ENCODE measurements around the gene PROM1.

PROM1 gene

DNA sequence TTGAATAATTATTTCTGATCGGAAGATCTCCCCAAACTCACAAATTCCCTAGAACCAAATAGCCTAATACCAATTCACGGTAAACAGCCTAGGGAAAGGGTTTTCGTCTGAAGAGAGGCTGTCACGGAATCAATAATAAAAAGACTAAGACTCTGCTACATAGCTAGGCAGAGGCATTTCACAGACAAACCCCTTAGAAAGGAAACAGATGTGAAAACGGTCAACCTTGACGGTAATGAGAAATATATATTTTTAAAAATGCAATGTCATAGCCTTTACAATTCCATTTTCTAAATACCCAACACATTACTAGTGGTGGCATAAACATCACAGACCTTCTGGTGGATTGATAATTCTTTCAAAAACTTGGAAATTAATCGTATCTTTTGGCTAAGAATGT is 28.4 kb downstream of the PROM1 start:
- peaks cover 48% of the 10 kb centered on the region for H3K4me1 Mint-ChIP-seq
- no peak overlapping the region for H3K27ac Mint-ChIP-seq
- H3K9me3 Mint-ChIP-seq = no peaks in the 10 kb centered on the region
- no peaks in the 10 kb centered on the region for H3K27me3 Mint-ChIP-seq (ENCODE audit: low read depth, poor library complexity)
- peak overlapping the region; percentile 4 for H3K4me3 Mint-ChIP-seq
- TF ChIP-seq CTCF (IDR thresholded peaks at IDR 0.05) = no peak
- H3K36me3 Mint-ChIP-seq (ENCODE audit: low read depth) = peaks cover 6% of the 10 kb centered on the region
- DNase-seq = no peak

GRCh38 chr4:16052939-16053338 is 30.9 kb downstream of the PROM1 start:
- no peak for DNase-seq
- no peak for TF ChIP-seq CTCF (IDR thresholded peaks at IDR 0.05)
- no peak overlapping the region for H3K27ac Mint-ChIP-seq
- peaks cover 44% of the 10 kb centered on the region for H3K4me1 Mint-ChIP-seq
- no peaks in the 10 kb centered on the region for H3K9me3 Mint-ChIP-seq
- no peak overlapping the region for H3K4me3 Mint-ChIP-seq
- peaks cover 6% of the 10 kb centered on the region for H3K36me3 Mint-ChIP-seq (ENCODE audit: low read depth)
- no peaks in the 10 kb centered on the region for H3K27me3 Mint-ChIP-seq (ENCODE audit: low read depth, poor library complexity)

- no peak for TF ChIP-seq CTCF (IDR thresholded peaks at IDR 0.05)
- Mint-ChIP-seq H3K4me1 (peaks cover 34% of the 10 kb centered on the region), H3K9me3 (no peaks in the 10 kb centered on the region), H3K4me3 (no peak overlapping the region), H3K27me3 (ENCODE audit: low read depth, poor library complexity) (no peaks in the 10 kb centered on the region), H3K27ac (no peak overlapping the region), H3K36me3 (ENCODE audit: low read depth) (peaks cover 6% of the 10 kb centered on the region)
- no peak for DNase-seq
Measured at GRCh38 chr4:16051980-16052379, 31.8 kb downstream of the PROM1 start.

GRCh38 chr4:16051132-16051531 is 32.7 kb downstream of the PROM1 start:
- H3K9me3 Mint-ChIP-seq = no peaks in the 10 kb centered on the region
- peak overlapping the region; percentile 22 for H3K27ac Mint-ChIP-seq
- TF ChIP-seq CTCF (IDR thresholded peaks at IDR 0.05) = no peak

GRCh38 chr4:16050669-16051068 is 33.2 kb downstream of the PROM1 start:
- no peak for DNase-seq
- no peak for TF ChIP-seq CTCF (IDR thresholded peaks at IDR 0.05)
- H3K4me3 Mint-ChIP-seq = no peak overlapping the region
- no peaks in the 10 kb centered on the region for H3K27me3 Mint-ChIP-seq (ENCODE audit: low read depth, poor library complexity)
- H3K9me3 Mint-ChIP-seq = no peaks in the 10 kb centered on the region
- peaks cover 6% of the 10 kb centered on the region for H3K36me3 Mint-ChIP-seq (ENCODE audit: low read depth)
- H3K27ac Mint-ChIP-seq = peak overlapping the region; percentile 22
- H3K4me1 Mint-ChIP-seq = peaks cover 30% of the 10 kb centered on the region

More at GRCh38 chr4:16051132-16051531, 32.7 kb downstream of the PROM1 start:
- Mint-ChIP-seq H3K4me1 (peaks cover 30% of the 10 kb centered on the region), H3K36me3 (ENCODE audit: low read depth) (peaks cover 6% of the 10 kb centered on the region), H3K4me3 (no peak overlapping the region), H3K27me3 (ENCODE audit: low read depth, poor library complexity) (no peaks in the 10 kb centered on the region)
- DNase-seq = no peak

GRCh38 chr4:16048619-16049419 is 35.0 kb downstream of the PROM1 start:
- DNase-seq = no peak
- Mint-ChIP-seq H3K36me3 (ENCODE audit: low read depth) (peaks cover under 1% of the 10 kb centered on the region), H3K27me3 (ENCODE audit: low read depth, poor library complexity) (no peaks in the 10 kb centered on the region), H3K4me3 (no peak overlapping the region), H3K4me1 (peaks cover 33% of the 10 kb centered on the region), H3K27ac (peak overlapping the region; percentile 61), H3K9me3 (no peaks in the 10 kb centered on the region)
- TF ChIP-seq CTCF (IDR thresholded peaks at IDR 0.05) = no peak
